Endodermal cell (in vitro differentiated cells): Measurements from ENCODE around the gene RHBDF2. TPM values are rescaled to one million over a fixed set of nuclear protein-coding genes. Genes with fewer than 3 reads are reported as not detected.
A peak's percentile ranks its signal among the peaks of the same experiment; 100 is the strongest.

Experiments used
- DNase-seq: peaks from one replicate; pipeline ENCODE4 v3.0.0-alpha.2; 2017
- H3K27ac ChIP-seq: 2 replicates; pipeline ENCODE4 v1.5.1; 2013; ENCODE audit warnings: mild to moderate bottlenecking, low read depth, low read length, moderate library complexity
- H3K27me3 ChIP-seq: 2 replicates; pipeline ENCODE4 v1.6.1; 2013; ENCODE audit warnings: mild to moderate bottlenecking, low read length, moderate library complexity; ENCODE audit not compliant: insufficient read depth, control insufficient read depth, poor library complexity, severe bottlenecking
- H3K36me3 ChIP-seq: 2 replicates; pipeline ENCODE4 v1.7.0; 2013; ENCODE audit warnings: mild to moderate bottlenecking, low read length, moderate library complexity; ENCODE audit not compliant: control insufficient read depth, insufficient read depth
- H3K4me1 ChIP-seq: one replicate; pipeline ENCODE4 v1.7.0; 2013; ENCODE audit warnings: low read length; ENCODE audit not compliant: control insufficient read depth, insufficient read depth
- H3K4me3 ChIP-seq: 2 replicates; pipeline ENCODE4 v1.5.1; 2013; ENCODE audit warnings: mild to moderate bottlenecking, low read length, moderate library complexity
- H3K9ac ChIP-seq: 2 replicates; pipeline ENCODE4 v1.6.1; 2013; ENCODE audit warnings: mild to moderate bottlenecking, low read length, moderate library complexity; ENCODE audit not compliant: poor library complexity, severe bottlenecking; ENCODE audit errors: extremely low read depth
- H3K9me3 ChIP-seq: 2 replicates; pipeline ENCODE4 v1.6.1; 2013; ENCODE audit warnings: mild to moderate bottlenecking, low read length, moderate library complexity; ENCODE audit not compliant: control insufficient read depth
- H3K27ac Mint-ChIP-seq: 2 replicates; pipeline ENCODE4 v1.8.0; 2020; ENCODE audit warnings: mixed read lengths
- H3K27me3 Mint-ChIP-seq: 2 replicates; pipeline ENCODE4 v1.8.0; 2021; ENCODE audit warnings: mild to moderate bottlenecking, mixed read lengths; ENCODE audit not compliant: insufficient read depth
- H3K36me3 Mint-ChIP-seq: 2 replicates; pipeline ENCODE4 v1.8.0; 2020; ENCODE audit warnings: low read depth, mixed read lengths
- H3K4me1 Mint-ChIP-seq: 2 replicates; pipeline ENCODE4 v1.8.0; 2020; ENCODE audit warnings: mixed read lengths
- H3K4me3 Mint-ChIP-seq: 2 replicates; pipeline ENCODE4 v1.8.0; 2020; ENCODE audit warnings: mild to moderate bottlenecking, moderate library complexity, mixed read lengths
- H3K9me3 Mint-ChIP-seq: 2 replicates; pipeline ENCODE4 v1.8.0; 2020; ENCODE audit warnings: mild to moderate bottlenecking, mixed read lengths
- CTCF ChIP-seq: fragments of 200-600 bp; sonication (generic); conservative IDR thresholded peaks from 2 replicates; pipeline ENCODE4 v1.5.0; 2021; ENCODE audit warnings: antibody characterized with exemption, mild to moderate bottlenecking
- WGBS, 2 experiments: methylation state at CpG; one replicate each; pipeline versions ENCODE4 v1.1.5 to v1.1.7; 2013; ENCODE audit warnings: missing lambda C conversion rate in 2 of 2, mixed read lengths in 1 of 2; ENCODE audit not compliant: insufficient coverage in 1 of 2, insufficient read length in 1 of 2; 5-methylcytosine and 5-hydroxymethylcytosine counted together
- total RNA-seq, 2 donors: library from RNA; stranded (reverse); fragmentation: NEBNext Ultra II Directional in 1 of 2; extraction: Animal tissue kit (Norgen Biotek cat#: 25700) in 1 of 2; gene quantifications; 2 replicates in 1 of 2; 3 replicates in 1 of 2; pipeline ENCODE4 v1.2.1, GENCODE V29; 2021

Gene RHBDF2
- total RNA-seq, 2 donors from 2014 or later: 28.5 to 31.1 TPM

- Mint-ChIP-seq H3K27me3 (no peaks in the 10 kb centered on the region), H3K9me3 (no peaks in the 10 kb centered on the region), H3K36me3 (no peaks in the 10 kb centered on the region), H3K4me1 (peaks cover 3% of the 10 kb centered on the region), H3K27ac (no peak overlapping the region), H3K4me3 (no peak overlapping the region)
- Histone ChIP-seq H3K27me3 (no peaks in the 10 kb centered on the region), H3K4me3 (no peak overlapping the region), H3K9me3 (no peaks in the 10 kb centered on the region), H3K27ac (no peak overlapping the region), H3K9ac (no peak overlapping the region), H3K36me3 (no peaks in the 10 kb centered on the region), H3K4me1 (peaks cover 6% of the 10 kb centered on the region)
- whole genome bisulfite sequencing, 2 experiments: 91 to 92% methylated on average over 15 to 24 of the region's 24 CpGs
- no peak for DNase-seq
- no peak for TF ChIP-seq CTCF
These were observed 38.5 kb downstream of the RHBDF2 start for GRCh38 chr17:76462556-76463290.

- H3K9me3 Mint-ChIP-seq: no peaks in the 10 kb centered on the region
- peak overlapping the region; percentile 46 for H3K27ac Mint-ChIP-seq
- H3K4me3 ChIP-seq: no peak overlapping the region
- H3K4me3 Mint-ChIP-seq: no peak overlapping the region
- no peaks in the 10 kb centered on the region for H3K27me3 Mint-ChIP-seq
- no peaks in the 10 kb centered on the region for H3K9me3 ChIP-seq
- no peak overlapping the region for H3K9ac ChIP-seq
- DNase-seq: peak; percentile 72
- no peak for TF ChIP-seq CTCF
- H3K36me3 Mint-ChIP-seq: no peaks in the 10 kb centered on the region
- peaks cover 3% of the 10 kb centered on the region for H3K4me1 Mint-ChIP-seq
- no peaks in the 10 kb centered on the region for H3K36me3 ChIP-seq
- 79 to 85% methylated on average over 8 to 11 of the region's 11 CpGs for WGBS, 2 experiments
- no peak overlapping the region for H3K27ac ChIP-seq
- H3K27me3 ChIP-seq: no peaks in the 10 kb centered on the region
- no peaks in the 10 kb centered on the region for H3K4me1 ChIP-seq
These were observed 39.3 kb downstream of the RHBDF2 start for GRCh38 chr17:76461765-76462555.

- H3K4me1 Mint-ChIP-seq: peaks cover 3% of the 10 kb centered on the region
- Histone ChIP-seq H3K4me3 (no peak overlapping the region), H3K36me3 (no peaks in the 10 kb centered on the region), H3K4me1 (no peaks in the 10 kb centered on the region), H3K9ac (no peak overlapping the region), H3K27ac (peak overlapping the region; percentile 41), H3K27me3 (no peaks in the 10 kb centered on the region), H3K9me3 (no peaks in the 10 kb centered on the region)
- no peaks in the 10 kb centered on the region for H3K27me3 Mint-ChIP-seq
- no peaks in the 10 kb centered on the region for H3K36me3 Mint-ChIP-seq
- TF ChIP-seq CTCF: no peak
- 83% methylated on average over 3 to 4 of the region's 4 CpGs for WGBS, 2 experiments
- no peak for DNase-seq
- no peak overlapping the region for H3K4me3 Mint-ChIP-seq
- no peaks in the 10 kb centered on the region for H3K9me3 Mint-ChIP-seq
- no peak overlapping the region for H3K27ac Mint-ChIP-seq
These were observed 41.5 kb downstream of the RHBDF2 start for GRCh38 chr17:76459674-76460073.
